A549 (cell line): Measurements from ENCODE around the gene TIAM2. TPM values are rescaled to one million over a fixed set of nuclear protein-coding genes. Genes with fewer than 3 reads are reported as not detected.

Experiments
- ATAC-seq, 2 experiments: fragments of 200-7000 bp in 1 of 2; fragments of >200 bp in 1 of 2; cut with Nextera tagmentation in 1 of 2; cut with Tn5 transposase in 1 of 2; 3 replicates each; pipeline versions ENCODE4 v1.8.0 to v1.9.1; 2018 to 2020; ENCODE audit warnings: mild to moderate bottlenecking in 1 of 2, moderate library complexity in 1 of 2
- CTCF ChIA-PET: fragments of 300-600 bp; sonication (Branson Sonifier 250); formaldehyde crosslinking; extraction: SDS; loops from one replicate; lab custom pipeline; 2021; ENCODE audit warnings: antibody characterized with exemption, inconsistent platforms; lab: Yijun Ruan, JAX
- POLR2A ChIA-PET: fragments of 350-600 bp; formaldehyde crosslinking; extraction: SDS; loops from one replicate; lab custom pipeline; 2021; ENCODE audit warnings: antibody characterized with exemption, inconsistent platforms; lab: Yijun Ruan, JAX
- DNase-seq, 2 experiments: peaks; one replicate each; pipeline versions ENCODE4 v3.0.0 to v3.0.0-alpha.2; 2011 to 2016; ENCODE audit warnings: low read depth in 1 of 2, low spot score in 1 of 2
- FAIRE-seq: peaks from 2 replicates; lab custom pipeline; 2011; peaks lifted over from hg19 to GRCh38; lab: Jason Lieb, UNC
- H3K27ac ChIP-seq, 2 experiments: fragments of >200 bp; sonication (Bioruptor Twin); formaldehyde crosslinking; 3 replicates each; pipeline ENCODE4 v1.5.1; 2016 to 2017
- H3K4me1 ChIP-seq: fragments of >200 bp; sonication (Bioruptor Twin); formaldehyde crosslinking; 3 replicates; pipeline ENCODE4 v1.6.1; 2016
- H3K4me2 ChIP-seq: fragments of >200 bp; sonication (Bioruptor Twin); formaldehyde crosslinking; 3 replicates; pipeline ENCODE4 v1.6.1; 2016
- H3K4me3 ChIP-seq: fragments of >200 bp; sonication (Bioruptor Twin); formaldehyde crosslinking; 3 replicates; pipeline ENCODE4 v1.5.1; 2016
- H3K9me3 ChIP-seq: fragments of >200 bp; sonication (Bioruptor Twin); formaldehyde crosslinking; 3 replicates; pipeline ENCODE4 v1.6.1; 2016
- CBX2 ChIP-seq: fragments of 200-600 bp; sonication (generic); IDR thresholded peaks from 2 replicates; pipeline ENCODE4 v1.6.1; 2016; ENCODE audit warnings: low read depth, mild to moderate bottlenecking, borderline replicate concordance
- CBX8 ChIP-seq: fragments of 200-600 bp; sonication (generic); IDR thresholded peaks from 2 replicates; pipeline ENCODE4 v1.6.1; 2016
- CEBPB ChIP-seq, 2 experiments: fragments of >200 bp in 1 of 2; sonication (Bioruptor Twin) in 1 of 2; formaldehyde crosslinking in 1 of 2; IDR thresholded peaks; 2 replicates each; pipeline ENCODE4 v1.6.1; 2012 to 2016
- CTCF ChIP-seq: fragments of >200 bp; sonication (Bioruptor Twin); formaldehyde crosslinking; IDR thresholded peaks from 3 replicates; pipeline ENCODE4 v1.5.1; 2016
- E2F6 ChIP-seq: IDR thresholded peaks from 2 replicates; pipeline ENCODE4 v1.6.1; 2012; ENCODE audit warnings: low read depth, borderline replicate concordance
- EHMT2 ChIP-seq: fragments of 200-600 bp; sonication (generic); IDR thresholded peaks from 2 replicates; pipeline ENCODE4 v1.6.1; 2016; ENCODE audit warnings: antibody characterized with exemption, low read depth, mild to moderate bottlenecking, moderate library complexity
- FOSB ChIP-seq: fragments of 250-450 bp; sonication (Bioruptor Pico); IDR thresholded peaks from 2 replicates; pipeline ENCODE4 v1.5.0; 2020; ENCODE audit warnings: mild to moderate bottlenecking, moderate library complexity
- FOSL2 ChIP-seq, 2 experiments: fragments of 450-650 bp in 1 of 2; fragments of >200 bp in 1 of 2; sonication (Bioruptor Twin) in 1 of 2; formaldehyde crosslinking; IDR thresholded peaks; 2 replicates each; pipeline versions ENCODE4 v1.5.0 to v1.6.1; 2016 to 2020; ENCODE audit warnings: mild to moderate bottlenecking in 1 of 2, moderate library complexity in 1 of 2
- HDAC2 ChIP-seq: fragments of 200-600 bp; sonication (generic); IDR thresholded peaks from 2 replicates; pipeline ENCODE4 v1.6.1; 2016
- HMGXB4 ChIP-seq: fragments of 250-450 bp; sonication (Bioruptor Pico); IDR thresholded peaks from 2 replicates; pipeline ENCODE4 v1.5.0; 2021; ENCODE audit warnings: mild to moderate bottlenecking, moderate library complexity, borderline replicate concordance
- HOXB5 ChIP-seq: fragments of 250-450 bp; sonication (Bioruptor Pico); IDR thresholded peaks from 2 replicates; pipeline ENCODE4 v1.5.0; 2020; ENCODE audit warnings: mild to moderate bottlenecking, moderate library complexity
- JUN ChIP-seq, 2 experiments: fragments of >200 bp; sonication (Bioruptor Twin); formaldehyde crosslinking; IDR thresholded peaks; 2 replicates in 1 of 2; 3 replicates in 1 of 2; pipeline ENCODE4 v1.6.1; 2016 to 2017
- JUNB ChIP-seq: fragments of >200 bp; sonication (Bioruptor Twin); formaldehyde crosslinking; IDR thresholded peaks from 2 replicates; pipeline ENCODE4 v1.6.1; 2016
- MAX ChIP-seq: IDR thresholded peaks from 2 replicates; pipeline ENCODE4 v1.6.1; 2012
- NPAS2 ChIP-seq: fragments of 250-450 bp; sonication (Bioruptor Pico); IDR thresholded peaks from 2 replicates; pipeline ENCODE4 v1.8.0; 2022; ENCODE audit warnings: mild to moderate bottlenecking, moderate library complexity, borderline replicate concordance
- NR3C1 ChIP-seq: fragments of >200 bp; sonication (Bioruptor Twin); formaldehyde crosslinking; IDR thresholded peaks from 3 replicates; pipeline ENCODE4 v1.6.1; 2017
- PBX3 ChIP-seq: IDR thresholded peaks from 2 replicates; pipeline ENCODE4 v1.6.1; 2012
- RAD21 ChIP-seq, 2 experiments: fragments of >200 bp in 1 of 2; sonication (Bioruptor Twin) in 1 of 2; formaldehyde crosslinking in 1 of 2; IDR thresholded peaks in 1 of 2; conservative IDR thresholded peaks in 1 of 2; 2 replicates in 1 of 2; 3 replicates in 1 of 2; pipeline ENCODE4 v1.6.1; 2012 to 2018; ENCODE audit warnings: inconsistent platforms in 1 of 2
- RFX5 ChIP-seq: fragments of 450-650 bp; IDR thresholded peaks from 2 replicates; pipeline ENCODE4 v1.7.1; 2014; ENCODE audit warnings: antibody characterized with exemption, mild to moderate bottlenecking, moderate library complexity
- SMC3 ChIP-seq: fragments of >200 bp; sonication (Bioruptor Twin); formaldehyde crosslinking; IDR thresholded peaks from 3 replicates; pipeline ENCODE4 v1.6.1; 2018; ENCODE audit warnings: inconsistent platforms
- TFCP2L1 ChIP-seq: fragments of 250-450 bp; sonication (Bioruptor Pico); IDR thresholded peaks from 2 replicates; pipeline ENCODE4 v1.5.0; 2021; ENCODE audit warnings: mild to moderate bottlenecking
- ZC3H11A ChIP-seq: fragments of 450-650 bp; IDR thresholded peaks from 2 replicates; pipeline ENCODE4 v1.6.1; 2014; ENCODE audit warnings: antibody characterized with exemption, mild to moderate bottlenecking
- WGBS: methylation state at CpG from one replicate; pipeline ENCODE4 v1.1.6; 2017; ENCODE audit errors: missing lambda C conversion rate; 5-methylcytosine and 5-hydroxymethylcytosine counted together
- polyA plus RNA-seq, 4 experiments: library from polyadenylated mRNA; depleted of rRNA in 3 of 4; stranded (reverse); fragments of >200 nt; fragmentation: RNase III in 1 of 4; extraction: RNeasy Plus Mini Kit Qiagen cat#74134 plus additional on column Dnase treatment in 1 of 4; gene quantifications; 2 replicates in 3 of 4; 3 replicates in 1 of 4; pipeline ENCODE4 v1.2.3, GENCODE V29; 2011 to 2017

TIAM2 gene
- polyA plus RNA-seq, 2 of the 4 experiments (the other 2 are of a cell fraction) = 2.5 to 3.1 TPM

- ChIA-PET CTCF (interaction anchor here (0.7 kb wide), 1 partner anchor 146 kb away, joined by 3 read pairs; no protein-coding TSS in a partner anchor), POLR2A (no interaction called here)
- 52% methylated on average over 8 of the region's 8 CpGs for WGBS
- Histone ChIP-seq H3K4me1 (peaks cover 18% of the 10 kb centered on the region), H3K27ac (peak overlapping the region in 1 of 2 experiments; percentile 45; a peak in 1 of 6 replicates), H3K4me2 (peak overlapping the region; percentile 39; the same call in 2 of the 3 replicates), H3K4me3 (no peak overlapping the region), H3K9me3 (no peaks in the 10 kb centered on the region)
- FAIRE-seq (no peak), DNase-seq (peak; percentile 9 to 59), ATAC-seq (peak; percentile 62 to 83; a peak in 4 of 6 replicates)
- TF ChIP-seq JUNB (peak; percentile 26; the same call in 1 of the 2 replicates), CBX8 (no peak), FOSL2 (IDR thresholded peaks at IDR 0.05) (no peak), FOSL2 (CRISPR knock-in tag; IDR thresholded peaks at IDR 0.05) (no peak; the same call in 1 of the 2 replicates), RAD21 (conservative IDR thresholded peaks at IDR 0.05 in 1 of 2, IDR thresholded peaks at IDR 0.05 in 1 of 2) (no peak), NPAS2 (CRISPR knock-in tag) (no peak), MAX (0 out of 2 replicates have a peak, but pooled peaks have one; percentile 23), NR3C1 (no peak), HDAC2 (no peak), JUN (IDR thresholded peaks at IDR 0.05) (no peak), HOXB5 (0 out of 2 replicates have a peak, but pooled peaks have one; percentile 53), RFX5 (no peak)
Measured at GRCh38 chr6:155085582-155086257, 90.6 kb downstream of the TIAM2 start.

- Histone ChIP-seq H3K4me2 (no peak overlapping the region), H3K4me3 (no peak overlapping the region), H3K4me1 (peaks cover 18% of the 10 kb centered on the region), H3K9me3 (no peaks in the 10 kb centered on the region), H3K27ac (no peak overlapping the region)
- WGBS = 44% methylated on average over 1 of the region's 1 CpG
- ChIA-PET CTCF (no interaction called here), POLR2A (no interaction called here)
- FAIRE-seq = no peak
- ATAC-seq = no peak
- TF ChIP-seq FOSB (CRISPR knock-in tag) = no peak
- no peak for TF ChIP-seq RFX5
- no peak for TF ChIP-seq CTCF
- TF ChIP-seq E2F6 = no peak
- no peak for TF ChIP-seq HOXB5
- TF ChIP-seq CEBPB (IDR thresholded peaks at IDR 0.05) = no peak
- TF ChIP-seq PBX3 = no peak
- TF ChIP-seq SMC3 = no peak
- no peak for TF ChIP-seq CBX2
- no peak for TF ChIP-seq ZC3H11A
- TF ChIP-seq NPAS2 (CRISPR knock-in tag) = no peak
- DNase-seq = no peak
Measured at GRCh38 chr6:155088856-155089255, 93.7 kb downstream of the TIAM2 start.

GRCh38 chr6:155089746-155090145, 94.6 kb downstream of the TIAM2 start:
- POLR2A ChIA-PET = no interaction called here
- TF ChIP-seq NPAS2 (CRISPR knock-in tag) (no peak), EHMT2 (no peak), CBX8 (no peak), HMGXB4 (CRISPR knock-in tag) (no peak), TFCP2L1 (no peak), FOSB (CRISPR knock-in tag) (no peak)
- Histone ChIP-seq H3K4me3 (no peak overlapping the region), H3K4me2 (no peak overlapping the region), H3K27ac (no peak overlapping the region), H3K9me3 (no peaks in the 10 kb centered on the region), H3K4me1 (peaks cover 13% of the 10 kb centered on the region)
- CTCF ChIA-PET = interaction anchor here (0.8 kb wide), 1 partner anchor 96 kb away, joined by 3 read pairs; no protein-coding TSS in a partner anchor
- FAIRE-seq = no peak
- 93% methylated on average over 4 of the region's 4 CpGs for WGBS
- no peak for DNase-seq
- ATAC-seq = no peak
